ENCODE results near the gene PAEP.
"Not testable (repeated sequence)": the region's sequence is repeated elsewhere in the genome, so short reads cannot be mapped to it uniquely, and the experiment has no call there.

PAEP gene

DNA sequence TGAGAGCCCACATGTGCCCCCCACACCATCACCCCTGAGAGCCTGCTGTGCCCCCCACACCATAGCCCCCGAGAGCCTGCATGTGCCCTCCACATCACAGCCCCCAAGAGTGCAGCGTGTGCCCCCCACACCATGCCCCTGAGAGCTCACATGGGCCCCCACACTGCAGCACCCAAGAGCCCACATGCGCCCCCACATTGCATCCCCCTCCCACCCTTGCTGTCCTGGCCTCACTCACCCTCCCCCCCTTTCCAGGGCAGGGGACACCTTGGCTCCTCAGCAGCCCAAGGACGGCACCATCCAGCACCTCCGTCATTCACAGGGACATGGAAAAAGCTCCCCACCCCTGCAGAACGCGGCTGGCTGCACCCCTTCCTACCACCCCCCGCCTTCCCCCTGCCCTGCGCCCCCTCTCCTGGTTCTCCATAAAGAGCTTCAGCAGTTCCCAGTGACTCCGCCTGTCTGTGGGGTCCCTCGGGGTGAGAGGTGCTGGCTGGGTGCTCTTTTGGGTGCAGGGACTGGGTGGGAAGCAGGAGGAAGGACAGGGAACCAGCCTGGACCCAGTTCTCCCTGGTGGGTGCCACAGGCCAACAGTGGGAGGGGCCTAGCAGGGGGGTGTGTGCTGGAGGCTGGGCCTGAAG, 35.3 kb upstream of the PAEP start:
- in situ Hi-C loops (cut with MboI; ENCODE audit: low sequenced_read_pairs, unreplicated experiment), result no loop called here
- no peak for DNase-seq (ENCODE audit: low spot score)

DNA sequence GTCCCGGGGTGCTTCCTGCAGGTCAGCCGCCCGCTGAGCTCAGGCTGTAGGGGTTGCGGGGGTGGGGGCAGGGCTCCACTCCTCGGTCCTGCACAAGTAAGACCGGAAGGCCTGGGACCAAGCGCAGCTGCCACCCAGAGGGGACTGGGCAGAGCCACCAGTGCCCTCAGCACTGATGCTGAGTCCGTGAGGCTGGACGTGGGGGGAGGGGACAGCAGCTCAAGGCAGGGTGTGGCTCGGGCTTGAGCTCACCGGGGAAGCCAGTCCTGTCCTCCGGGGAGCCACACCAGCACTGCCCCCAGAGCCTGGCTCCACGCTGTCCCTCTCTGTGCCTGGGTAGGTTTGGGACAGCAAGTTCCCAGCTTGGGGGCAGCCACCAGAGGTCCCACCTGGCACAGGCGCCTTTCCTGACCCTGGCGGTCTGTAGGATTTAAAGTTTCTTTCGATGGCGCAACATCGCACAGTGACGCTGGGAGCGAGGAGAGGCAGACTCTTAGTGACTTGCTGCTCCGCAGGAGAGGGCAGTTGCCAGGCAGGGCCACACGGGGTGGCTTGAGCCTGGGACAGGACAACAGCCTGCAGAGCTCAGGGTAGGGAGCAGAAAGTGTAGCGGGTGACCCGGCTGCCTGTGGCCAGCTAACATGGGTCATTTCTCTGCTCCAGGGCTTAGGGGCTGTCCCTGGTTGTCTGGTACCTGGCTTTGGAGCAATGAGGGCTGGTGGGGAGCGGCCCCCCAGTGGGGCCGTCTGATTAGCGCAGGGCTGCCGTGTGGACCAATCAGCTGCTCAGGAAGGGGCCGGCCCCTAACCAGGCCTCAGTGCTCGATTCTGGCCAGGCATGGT, 34.6 kb upstream of the PAEP start:
- TF ChIP-seq, protein P1, sequence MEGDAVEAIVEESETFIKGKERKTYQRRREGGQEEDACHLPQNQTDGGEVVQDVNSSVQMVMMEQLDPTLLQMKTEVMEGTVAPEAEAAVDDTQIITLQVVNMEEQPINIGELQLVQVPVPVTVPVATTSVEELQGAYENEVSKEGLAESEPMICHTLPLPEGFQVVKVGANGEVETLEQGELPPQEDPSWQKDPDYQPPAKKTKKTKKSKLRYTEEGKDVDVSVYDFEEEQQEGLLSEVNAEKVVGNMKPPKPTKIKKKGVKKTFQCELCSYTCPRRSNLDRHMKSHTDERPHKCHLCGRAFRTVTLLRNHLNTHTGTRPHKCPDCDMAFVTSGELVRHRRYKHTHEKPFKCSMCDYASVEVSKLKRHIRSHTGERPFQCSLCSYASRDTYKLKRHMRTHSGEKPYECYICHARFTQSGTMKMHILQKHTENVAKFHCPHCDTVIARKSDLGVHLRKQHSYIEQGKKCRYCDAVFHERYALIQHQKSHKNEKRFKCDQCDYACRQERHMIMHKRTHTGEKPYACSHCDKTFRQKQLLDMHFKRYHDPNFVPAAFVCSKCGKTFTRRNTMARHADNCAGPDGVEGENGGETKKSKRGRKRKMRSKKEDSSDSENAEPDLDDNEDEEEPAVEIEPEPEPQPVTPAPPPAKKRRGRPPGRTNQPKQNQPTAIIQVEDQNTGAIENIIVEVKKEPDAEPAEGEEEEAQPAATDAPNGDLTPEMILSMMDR (IDR thresholded peaks at IDR 0.05; ENCODE audit: borderline replicate concordance, control extremely low read depth, extremely low read depth, insufficient read depth, missing control alignments), result no peak
- no peak for DNase-seq (ENCODE audit: low spot score)
- in situ Hi-C loops (cut with MboI; ENCODE audit: low sequenced_read_pairs, unreplicated experiment), result no loop called here

More for the DNA sequence above, 35.3 kb upstream of the PAEP start:
- TF ChIP-seq, protein P1 (IDR thresholded peaks at IDR 0.05; ENCODE audit: borderline replicate concordance, control extremely low read depth, extremely low read depth, insufficient read depth, missing control alignments), result no peak

DNA sequence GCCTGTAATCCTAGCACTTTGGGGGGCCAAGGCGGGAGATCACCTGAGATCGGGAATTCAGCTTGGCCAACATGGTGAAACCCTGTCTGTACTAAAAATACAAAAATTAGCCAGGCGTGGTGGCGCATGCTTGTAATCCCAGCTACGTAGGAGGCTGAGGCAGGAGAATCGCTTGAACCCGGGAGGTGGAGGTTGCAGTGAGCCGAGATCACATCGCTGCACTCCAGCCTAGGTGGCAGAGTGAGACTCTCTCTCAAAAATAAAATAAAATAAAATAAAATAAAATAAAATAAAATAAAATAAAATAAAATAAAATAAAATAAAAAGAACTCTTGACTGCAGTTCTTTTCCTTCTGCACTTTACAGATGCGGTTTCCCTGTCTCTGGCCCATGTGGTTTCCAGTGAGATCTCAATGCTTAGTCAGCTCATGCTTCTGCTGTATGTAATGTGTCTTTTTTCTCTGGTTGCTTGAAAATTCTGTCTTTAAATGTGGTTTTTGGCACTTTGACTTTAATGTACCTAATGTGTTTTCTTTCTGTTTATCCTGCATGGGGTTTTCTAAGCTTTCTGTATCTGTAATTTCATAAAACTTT, 32.6 kb upstream of the PAEP start:
- DNase-seq (ENCODE audit: low spot score); in situ Hi-C loops (cut with MboI; ENCODE audit: low sequenced_read_pairs, unreplicated experiment): not testable (repeated sequence)

DNA sequence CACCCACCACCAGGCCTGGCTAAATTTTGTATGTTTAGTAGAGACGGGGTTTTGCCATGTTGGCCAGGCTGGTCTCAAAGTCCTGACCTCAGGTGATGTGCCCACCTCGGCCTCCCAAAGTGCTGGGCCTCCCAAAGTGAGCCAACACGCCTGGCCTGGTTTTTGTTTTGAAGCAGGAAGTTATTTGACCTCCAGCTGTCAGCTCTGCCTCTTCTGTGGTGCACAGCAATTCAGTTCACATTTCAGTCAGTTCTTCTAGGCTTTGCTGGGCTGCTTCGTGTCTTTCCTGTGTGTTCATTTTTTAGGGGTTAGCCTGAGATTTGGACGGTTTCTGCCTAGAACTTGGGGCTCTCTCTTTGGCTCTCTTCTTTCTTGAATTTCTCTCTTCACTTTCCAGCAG, 31.4 kb upstream of the PAEP start:
- TF ChIP-seq, protein P1 (IDR thresholded peaks at IDR 0.05; ENCODE audit: borderline replicate concordance, control extremely low read depth, extremely low read depth, insufficient read depth, missing control alignments), result no peak
- no peak for DNase-seq (ENCODE audit: low spot score)
- in situ Hi-C loops (cut with MboI; ENCODE audit: low sequenced_read_pairs, unreplicated experiment), result no loop called here

DNA sequence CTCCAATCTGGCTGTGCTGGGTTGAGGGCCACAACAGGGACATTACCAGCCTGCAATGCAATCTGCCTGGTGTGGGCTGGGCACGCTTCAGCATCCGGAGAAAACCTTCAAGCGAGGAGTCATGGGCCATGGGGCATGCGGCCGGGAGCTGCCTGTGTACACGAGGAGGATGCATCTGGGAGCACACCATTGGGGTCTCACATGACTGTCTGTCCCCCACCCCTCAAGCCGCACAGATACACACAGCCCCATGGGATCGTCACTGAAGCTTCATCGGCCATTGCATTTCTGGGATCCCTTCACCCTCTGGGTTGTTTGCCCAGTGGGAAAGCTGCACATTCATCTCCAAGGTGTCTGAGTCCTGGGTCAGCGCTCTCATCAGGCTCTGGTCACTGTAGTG, 30.5 kb upstream of the PAEP start:
- DNase-seq (ENCODE audit: low spot score), result no peak
- TF ChIP-seq, protein P1 (IDR thresholded peaks at IDR 0.05; ENCODE audit: borderline replicate concordance, control extremely low read depth, extremely low read depth, insufficient read depth, missing control alignments), result no peak
- in situ Hi-C loops (cut with MboI; ENCODE audit: low sequenced_read_pairs, unreplicated experiment), result no loop called here

DNA sequence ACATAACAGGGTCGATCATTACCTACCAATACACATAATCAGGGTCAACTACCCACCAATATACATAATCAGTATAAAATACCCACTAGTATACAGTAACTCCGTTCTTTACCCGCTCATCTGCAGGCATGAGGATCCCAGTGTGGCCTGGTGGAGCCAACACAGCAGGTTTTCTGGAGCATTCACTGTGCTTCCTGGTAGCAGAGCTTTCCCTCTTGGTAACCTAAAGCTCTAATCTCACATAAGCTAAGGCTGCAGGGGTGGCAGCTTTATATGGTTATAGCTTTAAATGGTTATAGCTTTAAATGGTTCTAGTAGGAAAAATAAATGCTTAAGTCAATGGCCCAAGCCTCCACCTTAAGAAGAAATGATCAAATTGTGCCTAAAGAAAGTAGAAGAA, 28.4 kb upstream of the PAEP start:
- in situ Hi-C loops (cut with MboI; ENCODE audit: low sequenced_read_pairs, unreplicated experiment), result no loop called here

More for the DNA sequence above, 28.4 kb upstream of the PAEP start:
- DNase-seq (ENCODE audit: low spot score), result no peak
- TF ChIP-seq, protein P1 (IDR thresholded peaks at IDR 0.05; ENCODE audit: borderline replicate concordance, control extremely low read depth, extremely low read depth, insufficient read depth, missing control alignments), result no peak

All from GM13976 (cell line).